SK-N-SH (cell line): ENCODE data around the gene FEZF1.

ENCODE experiments used
- CTCF ChIP-seq: fragments of 200-600 bp; sonication (generic); IDR thresholded peaks from 2 replicates; pipeline ENCODE4 v1.6.1; 2017; ENCODE audit warnings: antibody characterized with exemption, mild to moderate bottlenecking, moderate library complexity
- EP300 ChIP-seq, 2 experiments: IDR thresholded peaks; 2 replicates each; pipeline versions ENCODE4 v1.4.0 to v1.6.1; 2012; ENCODE audit warnings: borderline replicate concordance in 1 of 2, low read depth in 1 of 2, low read length in 1 of 2
- GATA2 ChIP-seq: sonication (generic); formaldehyde crosslinking; IDR thresholded peaks from 2 replicates; pipeline ENCODE4 v1.5.0; 2020; ENCODE audit warnings: mild to moderate bottlenecking, missing genetic modification reagents
- JUND ChIP-seq: IDR thresholded peaks from 2 replicates; pipeline ENCODE4 v1.4.0; 2012
- POLR2AphosphoS5 ChIP-seq: IDR thresholded peaks from 2 replicates; pipeline ENCODE4 v1.6.1; 2012; ENCODE audit warnings: low read depth, low read length
- RFX5 ChIP-seq: IDR thresholded peaks from 2 replicates; pipeline ENCODE4 v1.6.1; 2012; ENCODE audit warnings: mild to moderate bottlenecking, improper control_type of control experiment, low read length
- SIN3A ChIP-seq: IDR thresholded peaks from 2 replicates; pipeline ENCODE4 v1.6.1; 2012; ENCODE audit warnings: low read depth, mild to moderate bottlenecking, low read length, moderate library complexity, borderline replicate concordance
- TAF1 ChIP-seq: IDR thresholded peaks from 2 replicates; pipeline ENCODE4 v1.6.1; 2012; ENCODE audit warnings: low read depth, mild to moderate bottlenecking, low read length, moderate library complexity, borderline replicate concordance
- TCF12 ChIP-seq: IDR thresholded peaks from 2 replicates; pipeline ENCODE4 v1.4.0; 2012
- TEAD4 ChIP-seq: IDR thresholded peaks from 2 replicates; pipeline ENCODE4 v1.4.0; 2012; ENCODE audit warnings: mild to moderate bottlenecking, borderline replicate concordance; ENCODE audit not compliant: insufficient read depth
- USF1 ChIP-seq: IDR thresholded peaks from 2 replicates; pipeline ENCODE4 v1.4.0; 2012; ENCODE audit warnings: low read depth, borderline replicate concordance
- YY1 ChIP-seq: IDR thresholded peaks from 2 replicates; pipeline ENCODE4 v1.4.0; 2012; ENCODE audit warnings: low read depth, mild to moderate bottlenecking
- TF ChIP-seq, protein P1 (sequence below): IDR thresholded peaks from 2 replicates; pipeline ENCODE4; 2012
- TF ChIP-seq, protein P2 (sequence below): IDR thresholded peaks from 2 replicates; pipeline ENCODE4 v1.4.0; 2012; ENCODE audit warnings: low read depth

- TF ChIP-seq CTCF (no peak), TEAD4 (no peak), TCF12 (no peak), RFX5 (no peak), TAF1 (no peak), POLR2AphosphoS5 (no peak), EP300 (IDR thresholded peaks at IDR 0.05; ENCODE audit: borderline replicate concordance in 1 of 2, low read depth in 1 of 2, low read length in 1 of 2) (no peak), USF1 (no peak), SIN3A (no peak), YY1 (no peak), GATA2 (CRISPR knock-in tag) (no peak), JUND (no peak)
- TF ChIP-seq, protein P1, sequence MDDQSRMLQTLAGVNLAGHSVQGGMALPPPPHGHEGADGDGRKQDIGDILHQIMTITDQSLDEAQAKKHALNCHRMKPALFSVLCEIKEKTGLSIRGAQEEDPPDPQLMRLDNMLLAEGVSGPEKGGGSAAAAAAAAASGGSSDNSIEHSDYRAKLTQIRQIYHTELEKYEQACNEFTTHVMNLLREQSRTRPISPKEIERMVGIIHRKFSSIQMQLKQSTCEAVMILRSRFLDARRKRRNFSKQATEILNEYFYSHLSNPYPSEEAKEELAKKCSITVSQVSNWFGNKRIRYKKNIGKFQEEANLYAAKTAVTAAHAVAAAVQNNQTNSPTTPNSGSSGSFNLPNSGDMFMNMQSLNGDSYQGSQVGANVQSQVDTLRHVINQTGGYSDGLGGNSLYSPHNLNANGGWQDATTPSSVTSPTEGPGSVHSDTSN = no peak
- TF ChIP-seq, protein P2, sequence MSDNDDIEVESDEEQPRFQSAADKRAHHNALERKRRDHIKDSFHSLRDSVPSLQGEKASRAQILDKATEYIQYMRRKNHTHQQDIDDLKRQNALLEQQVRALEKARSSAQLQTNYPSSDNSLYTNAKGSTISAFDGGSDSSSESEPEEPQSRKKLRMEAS = no peak
These were observed 6.6 kb upstream of the FEZF1 start for GRCh38 chr7:122311050-122311700.
